HepG2 (cell line): Measurements from ENCODE around the gene CSNK1G1.

Source experiments
- IRF9 ChIP-seq: sonication (generic); formaldehyde crosslinking; IDR thresholded peaks from 2 replicates; pipeline ENCODE4 v1.8.0; 2022; ENCODE audit warnings: missing genetic modification reagents, mild to moderate bottlenecking, borderline replicate concordance
- PATZ1 ChIP-seq: sonication (generic); formaldehyde crosslinking; IDR thresholded peaks from 2 replicates; pipeline ENCODE4 v1.4.0; 2020; ENCODE audit warnings: missing genetic modification reagents
- TCF7L2 ChIP-seq: IDR thresholded peaks from 2 replicates; pipeline ENCODE4 v1.6.1; 2011; ENCODE audit warnings: mild to moderate bottlenecking, low read depth, low read length, moderate library complexity
- ZNF589 ChIP-seq: sonication (generic); formaldehyde crosslinking; conservative IDR thresholded peaks from 2 replicates; pipeline ENCODE4 v1.8.0; 2022; ENCODE audit warnings: mild to moderate bottlenecking, moderate library complexity, missing genetic modification reagents

DNA sequence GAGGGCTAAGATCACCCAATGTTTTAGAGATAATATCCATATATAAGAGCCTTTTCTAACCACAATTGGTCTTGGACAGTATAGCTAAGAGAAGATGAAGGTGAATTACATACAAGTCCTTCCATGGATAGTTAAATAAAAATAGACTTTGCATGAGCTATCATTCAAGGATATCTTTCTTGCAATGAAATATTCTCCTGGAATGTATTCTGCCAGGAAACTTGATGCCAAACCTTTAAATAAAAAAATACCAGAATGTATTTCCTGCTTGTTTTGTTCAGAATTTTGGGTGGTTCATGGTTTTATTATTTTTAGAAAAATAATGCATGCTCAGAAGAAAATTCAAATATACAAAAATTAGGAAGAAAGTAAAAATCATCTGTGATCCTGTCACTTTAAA is 104.3 kb downstream of the CSNK1G1 start:
- TF ChIP-seq PATZ1 (CRISPR knock-in tag) (no peak), TCF7L2 (no peak), IRF9 (CRISPR knock-in tag) (no peak), ZNF589 (CRISPR knock-in tag) (no peak)
